H1 (cell line): ENCODE measurements around the gene BRIP1. TPM values are rescaled to one million over a fixed set of nuclear protein-coding genes. Genes with fewer than 3 reads are reported as not detected.

Source experiments
- CTCF ChIA-PET: fragments of 300-600 bp; sonication (Branson Sonifier 250); formaldehyde crosslinking; loops from one replicate; lab custom pipeline; 2021; ENCODE audit not compliant: partially characterized antibody; lab: Charles Lee
- POLR2A ChIA-PET: fragments of 300-600 bp; sonication (Branson Sonifier 250); formaldehyde crosslinking; loops from one replicate; lab custom pipeline; 2021; ENCODE audit warnings: inconsistent platforms; ENCODE audit not compliant: partially characterized antibody; lab: Charles Lee
- DNase-seq, 2 experiments: peaks; one replicate each; pipeline versions ENCODE4 v3.0.0 to v3.0.0-alpha.2; 2010 to 2022; ENCODE audit warnings: low spot score in 2 of 2, low read depth in 1 of 2, mixed read lengths in 1 of 2
- FAIRE-seq: peaks from 2 replicates; lab custom pipeline; 2011; peaks lifted over from hg19 to GRCh38; lab: Jason Lieb, UNC
- H2AFZ ChIP-seq: 2 replicates; pipeline ENCODE4 v1.8.1; 2012; ENCODE audit warnings: low read length, inconsistent platforms
- H2AK5ac ChIP-seq: 2 replicates; pipeline ENCODE4 v1.6.1; 2013; ENCODE audit warnings: low read depth, low read length
- H2BK120ac ChIP-seq: replicated peaks from 2 replicates; pipeline ENCODE3; 2013; ENCODE audit warnings: low read depth, low read length, inconsistent platforms
- H2BK12ac ChIP-seq: 2 replicates; pipeline ENCODE4 v1.6.1; 2013; ENCODE audit warnings: low read depth, low read length
- H2BK15ac ChIP-seq: 2 replicates; pipeline ENCODE4 v1.6.1; 2013; ENCODE audit warnings: low read length
- H2BK20ac ChIP-seq: 2 replicates; pipeline ENCODE4 v1.6.1; 2013; ENCODE audit warnings: low read length
- H2BK5ac ChIP-seq: 2 replicates; pipeline ENCODE4 v1.6.1; 2013; ENCODE audit warnings: low read depth, low read length
- H3K14ac ChIP-seq: 2 replicates; pipeline ENCODE4 v1.6.1; 2013; ENCODE audit warnings: inconsistent platforms; ENCODE audit not compliant: insufficient read length
- H3K18ac ChIP-seq: 2 replicates; pipeline ENCODE4 v1.6.1; 2013; ENCODE audit warnings: low read length; ENCODE audit errors: extremely low read depth
- H3K23ac ChIP-seq: 2 replicates; pipeline ENCODE4 v1.6.1; 2013; ENCODE audit warnings: inconsistent platforms; ENCODE audit not compliant: insufficient read length
- H3K23me2 ChIP-seq: 2 replicates; pipeline ENCODE4 v1.6.1; 2013; ENCODE audit warnings: low read depth, low read length
- H3K27ac ChIP-seq: 2 replicates; pipeline ENCODE4 v1.6.1; 2011; ENCODE audit warnings: low read depth, low read length, inconsistent platforms
- H3K27me3 ChIP-seq, 4 experiments: replicated peaks in 1 of 4; 1 replicate in 1 of 4; 2 replicates in 3 of 4; pipeline versions ENCODE4 v1.6.1 to v1.8.1; 2011 to 2013; ENCODE audit warnings: low read length in 3 of 4, mild to moderate bottlenecking in 3 of 4, inconsistent platforms in 2 of 4, mixed read lengths in 2 of 4, moderate library complexity in 1 of 4; ENCODE audit not compliant: control insufficient read depth in 3 of 4, insufficient read depth in 3 of 4; ENCODE audit errors: extremely low read depth in 1 of 4
- H3K36me3 ChIP-seq, 4 experiments: 2 replicates each; pipeline versions ENCODE4 v1.6.1 to v1.8.1; 2011 to 2013; ENCODE audit warnings: mild to moderate bottlenecking in 4 of 4, low read length in 3 of 4, moderate library complexity in 2 of 4, control low read depth in 1 of 4, inconsistent platforms in 1 of 4; ENCODE audit not compliant: insufficient read depth in 4 of 4, control insufficient read depth in 2 of 4
- H3K4ac ChIP-seq: replicated peaks from 2 replicates; pipeline ENCODE3; 2013; ENCODE audit warnings: low read length, low read depth, mixed read lengths, inconsistent platforms; ENCODE audit not compliant: insufficient read length
- H3K4me1 ChIP-seq, 4 experiments: replicated peaks in 1 of 4; 1 replicate in 1 of 4; 2 replicates in 3 of 4; pipeline versions ENCODE4 v1.6.1 to v1.8.1; 2011 to 2013; ENCODE audit warnings: low read length in 3 of 4, inconsistent platforms in 2 of 4, mixed read lengths in 1 of 4; ENCODE audit not compliant: insufficient read depth in 4 of 4, control insufficient read depth in 3 of 4
- H3K4me2 ChIP-seq, 2 experiments: 2 replicates each; pipeline versions ENCODE4 v1.6.1 to v1.8.1; 2011 to 2013; ENCODE audit warnings: low read depth in 2 of 2, low read length in 2 of 2, control low read depth in 1 of 2, inconsistent platforms in 1 of 2, mild to moderate bottlenecking in 1 of 2; ENCODE audit not compliant: insufficient read depth in 1 of 2
- H3K4me3 ChIP-seq, 4 experiments: fragments of 200-600, 300-600 bp in 1 of 4; sonication (generic), shearing (Covaris generic), sonication (Bioruptor Twin) in 1 of 4; 2 replicates each; pipeline versions ENCODE4 v1.5.1 to v1.8.1; 2011 to 2016; ENCODE audit warnings: low read length in 4 of 4, low read depth in 3 of 4, control low read depth in 2 of 4, inconsistent platforms in 2 of 4, mild to moderate bottlenecking in 2 of 4, mixed read lengths in 1 of 4, moderate library complexity in 1 of 4; ENCODE audit not compliant: insufficient read depth in 2 of 4; ENCODE audit errors: extremely low read depth in 1 of 4
- H3K56ac ChIP-seq: replicated peaks from 2 replicates; pipeline ENCODE3; 2013; ENCODE audit warnings: low read depth, mild to moderate bottlenecking, mixed read lengths, low read length, inconsistent platforms; ENCODE audit not compliant: insufficient read length
- H3K79me1 ChIP-seq: 2 replicates; pipeline ENCODE4 v1.6.1; 2013; ENCODE audit warnings: low read depth, low read length, control low read depth
- H3K79me2 ChIP-seq, 2 experiments: 2 replicates each; pipeline versions ENCODE4 v1.6.1 to v1.8.1; 2012 to 2013; ENCODE audit warnings: low read length in 2 of 2, mild to moderate bottlenecking in 2 of 2, inconsistent platforms in 1 of 2; ENCODE audit not compliant: insufficient read depth in 2 of 2, control insufficient read depth in 1 of 2
- H3K9ac ChIP-seq, 4 experiments: replicated peaks in 1 of 4; 1 replicate in 1 of 4; 2 replicates in 3 of 4; pipeline versions ENCODE4 v1.6.1 to v1.8.1; 2011 to 2013; ENCODE audit warnings: low read depth in 3 of 4, low read length in 3 of 4, control low read depth in 2 of 4, mild to moderate bottlenecking in 2 of 4, moderate library complexity in 2 of 4, inconsistent platforms in 1 of 4; ENCODE audit errors: extremely low read depth in 1 of 4
- H3K9me3 ChIP-seq, 2 experiments: 2 replicates each; pipeline versions ENCODE4 v1.6.1 to v1.8.1; 2012 to 2013; ENCODE audit warnings: mild to moderate bottlenecking in 2 of 2, moderate library complexity in 2 of 2, control low read depth in 1 of 2, inconsistent platforms in 1 of 2, low read depth in 1 of 2, low read length in 1 of 2, mixed read lengths in 1 of 2; ENCODE audit not compliant: insufficient read depth in 2 of 2
- H4K20me1 ChIP-seq, 2 experiments: replicated peaks in 1 of 2; 2 replicates each; pipeline versions ENCODE3 to v1.8.1; 2011 to 2013; ENCODE audit warnings: inconsistent platforms in 2 of 2, low read length in 2 of 2, mild to moderate bottlenecking in 1 of 2; ENCODE audit not compliant: insufficient read depth in 2 of 2, control insufficient read depth in 1 of 2
- H4K5ac ChIP-seq: 2 replicates; pipeline ENCODE4 v1.6.1; 2013; ENCODE audit warnings: low read length, low read depth, mixed read lengths, inconsistent platforms; ENCODE audit not compliant: insufficient read length
- H4K8ac ChIP-seq: 2 replicates; pipeline ENCODE4 v1.8.0; 2013; ENCODE audit warnings: mild to moderate bottlenecking, moderate library complexity, low read length, inconsistent platforms; ENCODE audit not compliant: insufficient read depth; ENCODE audit errors: extremely low read depth
- H4K91ac ChIP-seq: replicated peaks from 2 replicates; pipeline ENCODE3; 2013; ENCODE audit warnings: low read length, mixed read lengths, inconsistent platforms; ENCODE audit not compliant: insufficient read length
- ASH2L ChIP-seq: fragments of 200-600, 300-600 bp; sonication (generic); IDR thresholded peaks from one replicate; pipeline ENCODE4 v1.7.1; 2017; ENCODE audit warnings: low read length
- CTBP2 ChIP-seq: IDR thresholded peaks from 2 replicates; pipeline ENCODE4 v1.7.0; 2011; ENCODE audit warnings: borderline replicate concordance, mild to moderate bottlenecking, moderate library complexity, mixed read lengths, low read length; ENCODE audit not compliant: insufficient read depth, insufficient read length
- TAF1 ChIP-seq: IDR thresholded peaks from 2 replicates; pipeline ENCODE4 v1.6.1; 2011; ENCODE audit warnings: mild to moderate bottlenecking, low read depth, low read length
- TEAD4 ChIP-seq: IDR thresholded peaks from 2 replicates; pipeline ENCODE4 v1.6.1; 2012; ENCODE audit warnings: low read depth, low read length, inconsistent platforms, mixed read lengths
- WGBS, 2 experiments: shearing (Covaris generic) in 1 of 2; methylation state at CpG; one replicate each; pipeline versions ENCODE4 v1.1.6 to v1.1.7; 2013 to 2015; ENCODE audit warnings: low lambda C conversion rate in 2 of 2, mixed read lengths in 2 of 2, inconsistent platforms in 1 of 2, low coverage in 1 of 2, missing lambda C conversion rate in 1 of 2; ENCODE audit not compliant: insufficient replicate concordance in 2 of 2, insufficient coverage in 1 of 2, insufficient read length in 1 of 2; ENCODE audit errors: extremely low coverage in 1 of 2, missing lambda C conversion rate in 1 of 2; 5-methylcytosine and 5-hydroxymethylcytosine counted together
- polyA plus RNA-seq, 7 experiments: library from polyadenylated mRNA; depleted of rRNA in 3 of 7; stranded (reverse) in 5 of 7; unstranded in 2 of 7; fragments of >200 nt in 5 of 7; fragments of 200-250 nt in 2 of 7; gene quantifications; 1 replicate in 5 of 7; 2 replicates in 1 of 7; 4 replicates in 1 of 7; pipeline versions ENCODE4 v1.2.1 to v1.2.3, GENCODE V29; 2011 to 2013; ENCODE audit warnings: missing spikeins in 2 of 7, mixed read lengths in 2 of 7
- total RNA-seq: library from RNA; stranded (reverse); fragmentation: NEBNext Ultra II Directional; extraction: Animal tissue kit (Norgen Biotek cat#: 25700); gene quantifications from 2 replicates; pipeline ENCODE4 v1.2.1, GENCODE V29; 2021

The BRIP1 gene
- total and polyA plus RNA-seq, 2 of the 8 experiments (the other 6 are each of a cell fraction or from before 2014, with no cell fraction given) = 5.8 to 19.2 TPM

- Histone ChIP-seq H4K8ac (no peak overlapping the region), H4K20me1 (no peaks in the 10 kb centered on the region), H2BK20ac (no peak overlapping the region), H3K4me1 (no peaks in the 10 kb centered on the region), H2BK120ac (no peak overlapping the region), H3K27me3 (no peaks in the 10 kb centered on the region), H3K9me3 (no peaks in the 10 kb centered on the region), H3K14ac (no peak overlapping the region), H2BK15ac (no peak overlapping the region), H3K4me2 (no peak overlapping the region), H3K18ac (no peak overlapping the region), H3K9ac (no peak overlapping the region; a peak in 1 of 7 replicates), H3K4me3 (no peak overlapping the region), H4K5ac (no peak overlapping the region), H4K91ac (no peak overlapping the region), H2BK5ac (no peak overlapping the region), H3K79me1 (no peaks in the 10 kb centered on the region), H3K23ac (no peak overlapping the region), H3K27ac (no peak overlapping the region), H3K79me2 (no peaks in the 10 kb centered on the region), H3K23me2 (no peaks in the 10 kb centered on the region), H2BK12ac (no peak overlapping the region), H3K36me3 (peaks cover 0 to 4% (median under 1%) of the 10 kb centered on the region in 4 experiments; a peak in 4 of 8 replicates), H2AFZ (no peak overlapping the region), H2AK5ac (no peak overlapping the region), H3K4ac (no peak overlapping the region), H3K56ac (no peak overlapping the region)
- WGBS, 2 experiments = 79% methylated on average over 5 of the region's 5 CpGs; no CpG with 5 or more reads in 1 of the 2 experiments
- CTCF ChIA-PET = interaction anchor here (1.2 kb wide), 1 partner anchor 233 kb away, joined by 3 read pairs; no protein-coding TSS in a partner anchor
- FAIRE-seq = no peak
- POLR2A ChIA-PET = interaction anchor here (1.2 kb wide), 1 partner anchor 46 kb away, joined by 3 read pairs; no protein-coding TSS in a partner anchor
- TF ChIP-seq CTBP2 = no peak
- no peak for TF ChIP-seq TAF1
- no peak for TF ChIP-seq TEAD4
- no peak for TF ChIP-seq ASH2L
- DNase-seq = no peak
Observed at GRCh38 chr17:61815863-61816503, 47.3 kb downstream of the BRIP1 start.
